Measurements from ENCODE around the gene ITPR2.

DNA sequence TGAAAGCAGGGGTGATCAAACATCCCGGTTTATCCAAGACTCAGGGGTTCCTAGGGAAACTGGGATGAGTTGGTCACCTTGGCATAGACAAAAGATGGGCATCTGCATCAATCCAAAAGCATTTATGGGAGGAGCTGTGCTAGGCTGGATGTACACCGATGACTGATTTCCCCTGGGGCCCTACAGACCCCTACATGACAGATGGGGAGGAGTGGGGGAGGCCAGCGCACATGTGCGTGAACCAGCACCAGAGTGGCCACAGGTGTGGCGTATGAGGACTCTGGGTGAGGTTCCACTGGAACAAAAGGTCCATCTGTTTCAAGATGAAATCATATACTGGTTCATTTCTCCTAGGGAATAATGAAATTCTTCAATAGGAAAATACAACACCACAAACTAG lies 210.4 kb downstream of the ITPR2 start:
- TF ChIP-seq FOXK2 (IDR thresholded peaks at IDR 0.05) (no peak), FOXM1 (IDR thresholded peaks at IDR 0.05; ENCODE audit: borderline replicate concordance) (no peak), CTBP1 (IDR thresholded peaks at IDR 0.05; ENCODE audit: borderline replicate concordance) (no peak), BHLHE40 (IDR thresholded peaks at IDR 0.05; ENCODE audit: borderline replicate concordance) (no peak), FOXA1 (IDR thresholded peaks at IDR 0.05) (no peak), ZNF384 (IDR thresholded peaks at IDR 0.05) (no peak), SUZ12 (IDR thresholded peaks at IDR 0.05) (no peak), NFRKB (IDR thresholded peaks at IDR 0.05) (no peak), ELF4 (IDR thresholded peaks at IDR 0.05) (no peak), L3MBTL2 (conservative IDR thresholded peaks at IDR 0.05) (no peak), LEF1 (IDR thresholded peaks at IDR 0.05; ENCODE audit: borderline replicate concordance) (no peak), ARNT (IDR thresholded peaks at IDR 0.05) (no peak), SP1 (IDR thresholded peaks at IDR 0.05) (no peak)
- TF ChIP-seq, protein P1, sequence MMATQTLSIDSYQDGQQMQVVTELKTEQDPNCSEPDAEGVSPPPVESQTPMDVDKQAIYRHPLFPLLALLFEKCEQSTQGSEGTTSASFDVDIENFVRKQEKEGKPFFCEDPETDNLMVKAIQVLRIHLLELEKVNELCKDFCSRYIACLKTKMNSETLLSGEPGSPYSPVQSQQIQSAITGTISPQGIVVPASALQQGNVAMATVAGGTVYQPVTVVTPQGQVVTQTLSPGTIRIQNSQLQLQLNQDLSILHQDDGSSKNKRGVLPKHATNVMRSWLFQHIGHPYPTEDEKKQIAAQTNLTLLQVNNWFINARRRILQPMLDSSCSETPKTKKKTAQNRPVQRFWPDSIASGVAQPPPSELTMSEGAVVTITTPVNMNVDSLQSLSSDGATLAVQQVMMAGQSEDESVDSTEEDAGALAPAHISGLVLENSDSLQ (IDR thresholded peaks at IDR 0.05) = no peak
